OCI-LY1 (cell line): Measurements from ENCODE around the gene GNG7.
A peak's percentile ranks its signal among the peaks of the same experiment; 100 is the strongest.
"Not testable (repeated sequence)": the region's sequence is repeated elsewhere in the genome, so short reads cannot be mapped to it uniquely, and the experiment has no call there.

Experiments used
- H2AFZ ChIP-seq: fragments of 200-600 bp; sonication (generic), shearing (Covaris generic); 2 replicates; pipeline ENCODE4 v1.6.0; 2014; ENCODE audit warnings: antibody characterized with exemption, mild to moderate bottlenecking, low read length
- H3F3A ChIP-seq: fragments of 200-600 bp; sonication (generic), shearing (Covaris generic); 2 replicates; pipeline ENCODE4 v1.6.0; 2014; ENCODE audit warnings: mild to moderate bottlenecking, antibody characterized with exemption, low read length, moderate library complexity; ENCODE audit not compliant: insufficient read depth
- H3K27ac ChIP-seq: fragments of 200-600 bp; sonication (generic); 2 replicates; pipeline ENCODE4 v1.5.1; 2014; ENCODE audit warnings: low read length, mixed run types, mild to moderate bottlenecking, low read depth; ENCODE audit not compliant: poor library complexity, severe bottlenecking
- H3K27me3 ChIP-seq: fragments of 200-600 bp; sonication (generic); 2 replicates; pipeline ENCODE4 v1.6.0; 2014; ENCODE audit warnings: antibody characterized with exemption, mild to moderate bottlenecking, low read length, moderate library complexity; ENCODE audit not compliant: insufficient read depth
- H3K36me3 ChIP-seq: fragments of 200-600 bp; sonication (generic); 2 replicates; pipeline ENCODE4 v1.6.1; 2014; ENCODE audit warnings: mild to moderate bottlenecking, antibody characterized with exemption, low read length, moderate library complexity, mixed read lengths; ENCODE audit not compliant: insufficient read depth
- H3K4me1 ChIP-seq: fragments of 200-600 bp; sonication (generic); 2 replicates; pipeline ENCODE4 v1.5.1; 2014; ENCODE audit warnings: mild to moderate bottlenecking, low read length, moderate library complexity; ENCODE audit not compliant: insufficient read depth, severe bottlenecking
- H3K4me2 ChIP-seq: fragments of 200-600 bp; sonication (generic), shearing (Covaris generic); 2 replicates; pipeline ENCODE4 v1.6.1; 2014; ENCODE audit warnings: low read length
- H3K4me3 ChIP-seq: fragments of 200-600 bp; sonication (generic); 2 replicates; pipeline ENCODE4 v1.5.1; 2014; ENCODE audit warnings: low read length, low read depth, mild to moderate bottlenecking, mixed read lengths; ENCODE audit not compliant: poor library complexity, severe bottlenecking
- H3K79me2 ChIP-seq: fragments of 200-600 bp; shearing (Covaris generic); 2 replicates; pipeline ENCODE4 v1.6.1; 2016; ENCODE audit warnings: mixed run types, low read length, mixed read lengths; ENCODE audit not compliant: insufficient read depth
- H3K9ac ChIP-seq: fragments of 200-600 bp; sonication (generic), shearing (Covaris generic); 2 replicates; pipeline ENCODE4 v1.6.1; 2014; ENCODE audit warnings: mild to moderate bottlenecking, low read length, mixed read lengths
- H3K9me2 ChIP-seq: fragments of 200-600 bp; sonication (generic), shearing (Covaris generic); 2 replicates; pipeline ENCODE4 v1.6.1; 2014; ENCODE audit warnings: low read depth, mild to moderate bottlenecking, low read length, mixed read lengths
- H3K9me3 ChIP-seq: fragments of 200-600 bp; shearing (Covaris generic); 2 replicates; pipeline ENCODE4 v1.6.1; 2014; ENCODE audit warnings: low read length, mixed read lengths
- H4K20me1 ChIP-seq: fragments of 200-600 bp; sonication (generic), shearing (Covaris generic); 2 replicates; pipeline ENCODE4 v1.6.0; 2016; ENCODE audit warnings: mild to moderate bottlenecking, low read length; ENCODE audit not compliant: insufficient read depth
- CTCF ChIP-seq: fragments of 200-600 bp; sonication (generic), shearing (Covaris generic); IDR thresholded peaks from 2 replicates; pipeline ENCODE4 v1.5.1; 2017; ENCODE audit warnings: mild to moderate bottlenecking, antibody characterized with exemption, low read length, moderate library complexity, mixed read lengths
- EZH2 ChIP-seq: fragments of 200-600 bp; sonication (generic), shearing (Covaris generic); IDR thresholded peaks from 2 replicates; pipeline ENCODE4 v1.8.0; 2017; ENCODE audit warnings: borderline replicate concordance, mixed run types, mild to moderate bottlenecking, antibody characterized with exemption, low read length, moderate library complexity, mixed read lengths

The GNG7 gene

GRCh38 chr19:2668175-2668763, 34.2 kb downstream of the GNG7 start:
- Histone ChIP-seq H3K27me3 (peaks cover 17% of the 10 kb centered on the region), H3K9ac (no peak overlapping the region), H3K9me3 (no peaks in the 10 kb centered on the region), H3K4me1 (peaks cover 14% of the 10 kb centered on the region), H3K4me2 (peak overlapping the region; percentile 23; the same call in 1 of the 2 replicates), H4K20me1 (no peaks in the 10 kb centered on the region), H3K27ac (no peak overlapping the region), H3F3A (no peaks in the 10 kb centered on the region), H3K36me3 (no peaks in the 10 kb centered on the region; the same call in 1 of the 2 replicates), H3K79me2 (no peaks in the 10 kb centered on the region), H3K4me3 (no peak overlapping the region), H2AFZ (no peak overlapping the region), H3K9me2 (no peaks in the 10 kb centered on the region)
- TF ChIP-seq EZH2 (no peak), CTCF (no peak)

- not testable (repeated sequence) for H3K9ac ChIP-seq, H3K79me2 ChIP-seq, H3K36me3 ChIP-seq, H3K4me3 ChIP-seq, H3K4me2 ChIP-seq, H4K20me1 ChIP-seq, H3F3A ChIP-seq, H3K9me2 ChIP-seq, H3K9me3 ChIP-seq, H3K27ac ChIP-seq, H2AFZ ChIP-seq
- H3K27me3 ChIP-seq, result peaks cover 24% of the 10 kb centered on the region
- peaks cover 14% of the 10 kb centered on the region for H3K4me1 ChIP-seq
Observed at GRCh38 chr19:2667349-2667748, 35.1 kb downstream of the GNG7 start.

- Histone ChIP-seq H4K20me1 (no peaks in the 10 kb centered on the region), H3K9me3 (peaks cover 3% of the 10 kb centered on the region; the same call in 1 of the 2 replicates), H3K79me2 (no peaks in the 10 kb centered on the region), H3K36me3 (peaks cover 5% of the 10 kb centered on the region; the same call in 1 of the 2 replicates), H3K4me3 (no peak overlapping the region), H3K9me2 (no peaks in the 10 kb centered on the region), H2AFZ (no peak overlapping the region), H3K4me1 (peaks cover 14% of the 10 kb centered on the region), H3F3A (no peaks in the 10 kb centered on the region), H3K4me2 (no peak overlapping the region), H3K9ac (no peak overlapping the region), H3K27me3 (peaks cover 25% of the 10 kb centered on the region), H3K27ac (no peak overlapping the region)
- TF ChIP-seq EZH2 (no peak), CTCF (no peak)
Observed at GRCh38 chr19:2666344-2666994, 36.0 kb downstream of the GNG7 start.

- H4K20me1 ChIP-seq, result no peaks in the 10 kb centered on the region
- H3K79me2 ChIP-seq, result no peaks in the 10 kb centered on the region
- H3K4me2 ChIP-seq, result no peak overlapping the region
Observed at GRCh38 chr19:2665103-2665502, 37.4 kb downstream of the GNG7 start.

More at GRCh38 chr19:2665103-2665502, 37.4 kb downstream of the GNG7 start:
- no peak for TF ChIP-seq CTCF
- TF ChIP-seq EZH2, result no peak
- Histone ChIP-seq H3K27me3 (peaks cover 25% of the 10 kb centered on the region), H3K4me3 (no peak overlapping the region), H3F3A (no peaks in the 10 kb centered on the region), H3K9ac (no peak overlapping the region), H3K36me3 (peaks cover 5% of the 10 kb centered on the region; the same call in 1 of the 2 replicates), H2AFZ (no peak overlapping the region), H3K27ac (no peak overlapping the region), H3K9me2 (no peaks in the 10 kb centered on the region), H3K9me3 (peaks cover 3% of the 10 kb centered on the region; the same call in 1 of the 2 replicates), H3K4me1 (peaks cover 14% of the 10 kb centered on the region)
